ENCODE results near the gene TBC1D16.

TBC1D16 gene

GRCh38 chr17:79949656-79950209, 85.9 kb downstream of the TBC1D16 start:
- no peak for DNase-seq

GRCh38 chr17:79948945-79949655, 86.6 kb downstream of the TBC1D16 start:
- no peak for DNase-seq

DNA sequence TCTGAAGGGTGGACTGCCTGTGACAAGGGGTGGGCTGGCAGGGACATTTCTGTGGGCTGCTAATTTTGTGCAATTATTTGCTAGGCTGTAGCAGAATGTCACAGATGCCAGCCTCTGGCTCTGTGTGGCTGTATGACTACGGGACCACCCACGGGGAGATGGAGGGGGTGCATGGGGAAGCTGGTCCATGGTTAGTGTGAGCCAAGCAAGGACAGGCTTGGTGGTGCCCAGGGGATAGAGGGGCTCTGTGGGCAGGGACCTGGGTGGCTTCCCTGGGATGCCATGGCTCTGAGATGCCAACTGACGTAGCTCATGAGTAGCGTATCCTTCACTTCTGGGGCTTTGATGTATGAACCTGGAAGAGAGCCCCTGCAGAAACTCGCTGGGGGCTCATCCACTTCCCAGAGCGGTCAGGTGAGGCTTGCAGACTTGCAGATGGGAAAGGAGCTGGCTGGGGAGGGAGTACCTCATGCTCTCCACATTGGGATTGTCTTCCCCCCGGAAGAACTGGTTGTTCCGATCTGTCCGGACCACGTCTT, 87.2 kb downstream of the TBC1D16 start:
- no peak for DNase-seq

DNA sequence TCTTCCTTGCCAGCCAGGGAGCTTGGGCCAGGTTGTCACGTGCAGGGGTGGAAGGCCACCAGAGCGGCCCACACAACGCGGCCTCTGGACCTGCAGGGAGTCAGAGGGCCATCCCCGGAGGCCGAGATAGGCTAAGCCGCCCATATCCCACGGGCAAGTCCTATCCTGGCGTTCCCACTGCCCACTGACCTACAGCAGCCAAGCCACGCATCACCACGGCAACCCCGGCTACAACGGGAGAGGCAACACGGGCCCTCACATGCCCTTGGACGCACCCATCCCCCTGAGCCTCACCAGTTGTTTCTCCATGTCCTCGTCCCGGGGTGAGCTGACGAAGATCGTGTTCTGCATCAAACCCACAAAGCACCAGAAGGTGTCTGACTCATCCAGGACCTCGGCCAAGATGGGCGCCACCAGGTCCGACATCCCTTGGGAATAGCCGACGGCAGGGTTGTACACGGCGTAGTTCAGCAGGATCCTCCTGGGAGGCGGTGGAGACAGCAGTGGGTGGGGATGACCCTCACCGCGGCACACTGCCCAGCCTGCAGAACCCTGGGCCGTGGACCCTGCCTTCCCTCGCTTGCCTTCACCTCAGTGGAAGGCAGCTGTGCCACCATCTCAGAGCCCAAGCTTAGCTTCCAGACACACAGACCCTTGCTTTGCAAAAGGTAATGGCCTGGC, 88.2 kb downstream of the TBC1D16 start:
- DNase-seq: no peak

- no peak for DNase-seq
Measured at GRCh38 chr17:79946352-79947231, 89.1 kb downstream of the TBC1D16 start.

GRCh38 chr17:79945591-79946255, 89.9 kb downstream of the TBC1D16 start:
- DNase-seq: no peak

DNA sequence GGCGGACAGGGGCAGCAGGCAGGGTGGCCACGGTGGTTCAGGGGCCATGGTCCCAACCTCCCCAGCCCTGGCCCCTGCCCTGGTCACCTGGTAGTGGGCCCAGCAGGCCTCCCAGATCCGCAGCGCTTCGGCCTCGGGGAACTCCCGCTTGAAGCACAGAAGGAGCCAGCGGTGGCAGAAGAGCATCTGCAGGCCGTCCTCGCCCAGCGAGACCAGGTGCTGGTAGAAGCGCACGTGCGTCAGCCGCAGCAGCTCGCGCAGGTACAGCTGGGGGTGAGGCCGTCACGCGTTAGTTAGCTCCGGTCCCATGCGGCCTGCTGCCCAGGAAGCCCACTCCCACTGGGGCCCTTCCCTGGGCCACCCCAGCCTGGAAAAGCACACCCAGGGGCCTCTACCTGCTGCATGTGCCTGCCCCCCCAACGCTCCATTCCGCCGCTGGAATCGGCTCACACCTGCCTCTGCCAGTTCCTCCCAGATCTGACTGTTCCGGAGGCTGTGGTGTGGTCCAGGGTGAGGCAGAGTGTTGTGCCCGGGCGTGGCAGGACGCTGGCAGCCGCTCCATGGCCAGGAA, 90.8 kb downstream of the TBC1D16 start:
- no peak for DNase-seq

- no peak for DNase-seq
Measured at GRCh38 chr17:79944251-79944812, 91.3 kb downstream of the TBC1D16 start.

- DNase-seq: no peak
Measured at GRCh38 chr17:79943347-79944241, 92.1 kb downstream of the TBC1D16 start.

GRCh38 chr17:79942591-79943346, 92.9 kb downstream of the TBC1D16 start:
- no peak for DNase-seq

- no peak for DNase-seq
Measured at GRCh38 chr17:79942011-79942405, 93.7 kb downstream of the TBC1D16 start.

DNA sequence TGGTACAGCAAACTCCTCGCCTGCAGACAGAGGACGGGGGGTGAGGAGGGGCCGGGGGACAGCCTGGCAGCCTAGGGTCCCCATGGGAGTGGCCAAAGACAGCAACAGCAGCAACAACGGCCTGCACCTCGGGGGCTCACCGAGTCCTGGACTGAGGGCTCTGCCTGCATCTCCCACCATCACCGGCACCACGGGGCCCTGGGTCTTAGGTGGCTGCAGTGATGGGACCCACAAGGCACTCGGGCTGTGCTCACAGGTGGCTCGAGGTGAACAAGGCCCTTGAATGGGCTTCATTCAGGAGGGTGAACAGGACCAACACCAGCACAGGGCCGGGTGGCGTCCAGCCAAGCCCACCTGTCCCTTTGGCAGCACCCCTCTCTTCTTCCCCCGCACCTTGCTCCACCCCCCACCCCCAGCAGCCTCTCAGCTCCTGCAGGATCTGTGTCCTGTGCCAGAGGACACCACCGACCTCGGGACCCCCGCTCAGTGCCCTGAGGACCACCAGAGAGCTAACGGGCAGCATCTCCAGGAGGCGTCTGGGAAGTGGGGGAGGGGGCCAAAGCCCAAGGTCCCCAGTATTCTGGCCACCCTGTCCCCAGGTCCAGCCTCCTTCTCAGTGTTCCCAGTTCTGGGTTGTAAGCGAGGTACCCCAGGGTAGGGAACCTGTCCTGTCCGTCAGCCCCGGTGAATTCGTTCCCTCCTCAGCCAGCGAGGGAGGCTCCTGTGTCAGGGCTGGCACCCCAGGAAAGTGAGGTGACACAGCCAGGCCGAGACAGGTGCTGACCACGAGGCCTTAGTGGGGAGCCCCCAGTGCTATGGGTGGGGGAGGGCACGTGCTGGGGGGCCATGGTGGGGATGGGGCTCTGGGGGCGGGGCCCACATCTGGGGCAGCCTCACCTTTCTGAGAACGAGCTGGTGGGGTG, 94.3 kb downstream of the TBC1D16 start:
- DNase-seq: no peak

GRCh38 chr17:79940459-79941087, 95.1 kb downstream of the TBC1D16 start:
- DNase-seq: no peak

GRCh38 chr17:79939755-79940458, 95.8 kb downstream of the TBC1D16 start:
- no peak for DNase-seq

- DNase-seq: no peak
Measured at GRCh38 chr17:79939094-79939435, 96.6 kb downstream of the TBC1D16 start.

DNA sequence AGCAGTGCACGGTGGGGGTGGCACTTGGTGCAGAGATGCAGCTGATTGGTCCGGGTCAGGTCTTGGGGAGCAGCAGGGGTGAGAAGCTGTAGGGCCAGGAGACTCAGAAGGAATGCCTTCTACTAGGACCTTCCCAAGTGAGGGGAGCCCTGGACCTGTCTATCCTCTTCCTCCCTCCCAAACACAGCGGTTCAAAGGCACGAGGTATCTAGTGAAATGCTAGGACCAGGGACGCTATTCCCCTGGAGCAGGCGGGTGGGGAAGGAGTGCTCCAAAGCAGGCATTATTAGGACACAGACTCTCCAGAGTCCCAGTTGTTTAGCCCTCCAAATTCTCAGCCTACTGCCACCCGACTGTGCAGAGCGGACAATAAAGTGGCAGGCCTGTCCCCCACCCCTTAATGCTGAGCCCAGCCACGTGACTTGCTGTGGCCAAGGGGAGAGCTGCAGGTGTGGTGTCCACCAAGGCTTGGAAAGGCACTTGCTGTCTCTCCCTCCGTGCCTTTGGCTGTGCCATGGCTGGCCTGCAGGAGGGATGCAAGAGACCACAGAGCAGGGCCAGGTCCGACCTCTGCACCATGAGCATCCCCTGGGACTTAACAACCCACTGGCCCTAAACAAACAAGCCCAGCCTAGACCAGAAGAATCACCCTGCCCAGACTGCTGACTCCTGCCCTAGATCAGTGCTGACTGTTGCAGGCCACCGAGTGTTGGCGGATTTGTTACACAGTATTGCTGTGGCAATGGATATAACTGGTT, 97.2 kb downstream of the TBC1D16 start:
- no peak for DNase-seq
